Right atrium auricular region (tissue), 2 donors: ENCODE results near the gene MAP3K4. TPM values are rescaled to one million over a fixed set of nuclear protein-coding genes. Genes with fewer than 3 reads are reported as not detected.

ENCODE experiments used
- DNase-seq: peaks from one replicate; pipeline ENCODE4 v3.0.0-alpha.2; 2019; ENCODE audit warnings: low spot score
- H3K27ac ChIP-seq, 2 donors: fragments of 200-600 bp; sonication (generic); 1 replicate in 1 of 2; 2 replicates in 1 of 2; pipeline ENCODE4 v1.5.1; 2016 to 2019
- H3K27me3 ChIP-seq, 2 donors: fragments of 200-600 bp; sonication (generic); one replicate each; pipeline versions ENCODE4 v1.5.1 to v1.6.0; 2017 to 2019
- H3K36me3 ChIP-seq: fragments of 200-600 bp; sonication (generic); one replicate; pipeline ENCODE4 v1.5.1; 2016
- H3K4me1 ChIP-seq, 2 donors: fragments of 200-600 bp; sonication (generic); one replicate each; pipeline versions ENCODE4 v1.5.1 to v1.6.0; 2017 to 2019
- H3K4me3 ChIP-seq, 2 donors: fragments of 200-600 bp; sonication (generic); 1 replicate in 1 of 2; 2 replicates in 1 of 2; pipeline ENCODE4 v1.5.1; 2017 to 2019; ENCODE audit warnings: mild to moderate bottlenecking in 1 of 2, moderate library complexity in 1 of 2
- H3K9me3 ChIP-seq, 2 donors: fragments of 200-600 bp; sonication (generic); one replicate each; pipeline ENCODE4 v1.5.1; 2019
- CTCF ChIP-seq, 2 donors: fragments of 200-600 bp; sonication (generic); IDR thresholded peaks; one replicate each; pipeline ENCODE4 v1.5.1; 2019; ENCODE audit warnings: antibody characterized with exemption in 2 of 2
- total RNA-seq, 2 donors: library from RNA; depleted of rRNA; stranded (reverse); fragments of >200 nt; gene quantifications; one replicate each; pipeline ENCODE4 v1.1.0, GENCODE V29; 2016

Gene MAP3K4
- total RNA-seq, 2 donors from 2014 or later: 15.6 to 17.2 TPM

- Histone ChIP-seq H3K36me3 (no peaks in the 10 kb centered on the region), H3K27me3 (no peaks in the 10 kb centered on the region)
Measured at GRCh38 chr6:161154796-161155335, 163.3 kb downstream of the MAP3K4 start.

GRCh38 chr6:161161121-161161520 lies 169.6 kb downstream of the MAP3K4 start:
- Histone ChIP-seq H3K27me3 (no peaks in the 10 kb centered on the region), H3K27ac (no peak overlapping the region), H3K4me1 (no peaks in the 10 kb centered on the region), H3K9me3 (no peaks in the 10 kb centered on the region), H3K36me3 (no peaks in the 10 kb centered on the region), H3K4me3 (no peak overlapping the region)
- no peak for TF ChIP-seq CTCF (IDR thresholded peaks at IDR 0.05)
- no peak for DNase-seq

More at GRCh38 chr6:161154796-161155335, 163.3 kb downstream of the MAP3K4 start:
- no peak for DNase-seq
- no peak for TF ChIP-seq CTCF (IDR thresholded peaks at IDR 0.05)
- H3K27ac ChIP-seq: no peak overlapping the region
- H3K4me3 ChIP-seq: no peak overlapping the region
- H3K9me3 ChIP-seq: no peaks in the 10 kb centered on the region
- peaks cover 0 to 8% of the 10 kb centered on the region in 2 donors for H3K4me1 ChIP-seq

GRCh38 chr6:161161889-161162624 lies 170.5 kb downstream of the MAP3K4 start:
- H3K4me3 ChIP-seq: no peak overlapping the region
- H3K27me3 ChIP-seq: no peaks in the 10 kb centered on the region
- H3K36me3 ChIP-seq: no peaks in the 10 kb centered on the region
- no peaks in the 10 kb centered on the region for H3K4me1 ChIP-seq
- H3K9me3 ChIP-seq: no peaks in the 10 kb centered on the region
- H3K27ac ChIP-seq: no peak overlapping the region
- no peak for TF ChIP-seq CTCF (IDR thresholded peaks at IDR 0.05)
- no peak for DNase-seq

GRCh38 chr6:161162722-161163121 lies 171.2 kb downstream of the MAP3K4 start:
- Histone ChIP-seq H3K27me3 (no peaks in the 10 kb centered on the region), H3K27ac (no peak overlapping the region), H3K9me3 (no peaks in the 10 kb centered on the region), H3K36me3 (no peaks in the 10 kb centered on the region), H3K4me1 (no peaks in the 10 kb centered on the region), H3K4me3 (no peak overlapping the region)
- no peak for TF ChIP-seq CTCF (IDR thresholded peaks at IDR 0.05)
- DNase-seq: no peak

- peak; percentile 55 for DNase-seq
- H3K27me3 ChIP-seq: no peaks in the 10 kb centered on the region
- TF ChIP-seq CTCF (IDR thresholded peaks at IDR 0.05): no peak
- no peak overlapping the region for H3K4me3 ChIP-seq
- H3K9me3 ChIP-seq: no peaks in the 10 kb centered on the region
- H3K4me1 ChIP-seq: no peaks in the 10 kb centered on the region
- no peak overlapping the region for H3K27ac ChIP-seq
- H3K36me3 ChIP-seq: no peaks in the 10 kb centered on the region
Measured at GRCh38 chr6:161163466-161164181, 172.1 kb downstream of the MAP3K4 start.
